H1 (cell line): ENCODE data around the gene NHSL2. TPM values are rescaled to one million over a fixed set of nuclear protein-coding genes. Genes with fewer than 3 reads are reported as not detected.

ENCODE experiments used
- CTCF ChIA-PET: fragments of 300-600 bp; sonication (Branson Sonifier 250); formaldehyde crosslinking; loops from one replicate; lab custom pipeline; 2021; ENCODE audit not compliant: partially characterized antibody; lab: Charles Lee
- POLR2A ChIA-PET: fragments of 300-600 bp; sonication (Branson Sonifier 250); formaldehyde crosslinking; loops from one replicate; lab custom pipeline; 2021; ENCODE audit warnings: inconsistent platforms; ENCODE audit not compliant: partially characterized antibody; lab: Charles Lee
- DNase-seq, 2 experiments: peaks; one replicate each; pipeline versions ENCODE4 v3.0.0 to v3.0.0-alpha.2; 2010 to 2022; ENCODE audit warnings: low spot score in 2 of 2, low read depth in 1 of 2, mixed read lengths in 1 of 2
- FAIRE-seq: peaks from 2 replicates; lab custom pipeline; 2011; peaks lifted over from hg19 to GRCh38; lab: Jason Lieb, UNC
- H2AFZ ChIP-seq: 2 replicates; pipeline ENCODE4 v1.8.1; 2012; ENCODE audit warnings: low read length, inconsistent platforms
- H2AK5ac ChIP-seq: 2 replicates; pipeline ENCODE4 v1.6.1; 2013; ENCODE audit warnings: low read depth, low read length
- H2BK120ac ChIP-seq: replicated peaks from 2 replicates; pipeline ENCODE3; 2013; ENCODE audit warnings: low read depth, low read length, inconsistent platforms
- H2BK12ac ChIP-seq: 2 replicates; pipeline ENCODE4 v1.6.1; 2013; ENCODE audit warnings: low read depth, low read length
- H2BK15ac ChIP-seq: 2 replicates; pipeline ENCODE4 v1.6.1; 2013; ENCODE audit warnings: low read length
- H2BK20ac ChIP-seq: 2 replicates; pipeline ENCODE4 v1.6.1; 2013; ENCODE audit warnings: low read length
- H2BK5ac ChIP-seq: 2 replicates; pipeline ENCODE4 v1.6.1; 2013; ENCODE audit warnings: low read depth, low read length
- H3K14ac ChIP-seq: 2 replicates; pipeline ENCODE4 v1.6.1; 2013; ENCODE audit warnings: inconsistent platforms; ENCODE audit not compliant: insufficient read length
- H3K18ac ChIP-seq: 2 replicates; pipeline ENCODE4 v1.6.1; 2013; ENCODE audit warnings: low read length; ENCODE audit errors: extremely low read depth
- H3K23ac ChIP-seq: 2 replicates; pipeline ENCODE4 v1.6.1; 2013; ENCODE audit warnings: inconsistent platforms; ENCODE audit not compliant: insufficient read length
- H3K23me2 ChIP-seq: 2 replicates; pipeline ENCODE4 v1.6.1; 2013; ENCODE audit warnings: low read depth, low read length
- H3K27ac ChIP-seq: 2 replicates; pipeline ENCODE4 v1.6.1; 2011; ENCODE audit warnings: low read depth, low read length, inconsistent platforms
- H3K27me3 ChIP-seq, 4 experiments: replicated peaks in 1 of 4; 1 replicate in 1 of 4; 2 replicates in 3 of 4; pipeline versions ENCODE4 v1.6.1 to v1.8.1; 2011 to 2013; ENCODE audit warnings: low read length in 3 of 4, mild to moderate bottlenecking in 3 of 4, inconsistent platforms in 2 of 4, mixed read lengths in 2 of 4, moderate library complexity in 1 of 4; ENCODE audit not compliant: control insufficient read depth in 3 of 4, insufficient read depth in 3 of 4; ENCODE audit errors: extremely low read depth in 1 of 4
- H3K36me3 ChIP-seq, 4 experiments: 2 replicates each; pipeline versions ENCODE4 v1.6.1 to v1.8.1; 2011 to 2013; ENCODE audit warnings: mild to moderate bottlenecking in 4 of 4, low read length in 3 of 4, moderate library complexity in 2 of 4, control low read depth in 1 of 4, inconsistent platforms in 1 of 4; ENCODE audit not compliant: insufficient read depth in 4 of 4, control insufficient read depth in 2 of 4
- H3K4ac ChIP-seq: replicated peaks from 2 replicates; pipeline ENCODE3; 2013; ENCODE audit warnings: low read length, low read depth, mixed read lengths, inconsistent platforms; ENCODE audit not compliant: insufficient read length
- H3K4me1 ChIP-seq, 4 experiments: replicated peaks in 1 of 4; 1 replicate in 1 of 4; 2 replicates in 3 of 4; pipeline versions ENCODE4 v1.6.1 to v1.8.1; 2011 to 2013; ENCODE audit warnings: low read length in 3 of 4, inconsistent platforms in 2 of 4, mixed read lengths in 1 of 4; ENCODE audit not compliant: insufficient read depth in 4 of 4, control insufficient read depth in 3 of 4
- H3K4me2 ChIP-seq, 2 experiments: 2 replicates each; pipeline versions ENCODE4 v1.6.1 to v1.8.1; 2011 to 2013; ENCODE audit warnings: low read depth in 2 of 2, low read length in 2 of 2, control low read depth in 1 of 2, inconsistent platforms in 1 of 2, mild to moderate bottlenecking in 1 of 2; ENCODE audit not compliant: insufficient read depth in 1 of 2
- H3K4me3 ChIP-seq, 4 experiments: fragments of 200-600, 300-600 bp in 1 of 4; sonication (generic), shearing (Covaris generic), sonication (Bioruptor Twin) in 1 of 4; 2 replicates each; pipeline versions ENCODE4 v1.5.1 to v1.8.1; 2011 to 2016; ENCODE audit warnings: low read length in 4 of 4, low read depth in 3 of 4, control low read depth in 2 of 4, inconsistent platforms in 2 of 4, mild to moderate bottlenecking in 2 of 4, mixed read lengths in 1 of 4, moderate library complexity in 1 of 4; ENCODE audit not compliant: insufficient read depth in 2 of 4; ENCODE audit errors: extremely low read depth in 1 of 4
- H3K56ac ChIP-seq: replicated peaks from 2 replicates; pipeline ENCODE3; 2013; ENCODE audit warnings: low read depth, mild to moderate bottlenecking, mixed read lengths, low read length, inconsistent platforms; ENCODE audit not compliant: insufficient read length
- H3K79me1 ChIP-seq: 2 replicates; pipeline ENCODE4 v1.6.1; 2013; ENCODE audit warnings: low read depth, low read length, control low read depth
- H3K79me2 ChIP-seq, 2 experiments: 2 replicates each; pipeline versions ENCODE4 v1.6.1 to v1.8.1; 2012 to 2013; ENCODE audit warnings: low read length in 2 of 2, mild to moderate bottlenecking in 2 of 2, inconsistent platforms in 1 of 2; ENCODE audit not compliant: insufficient read depth in 2 of 2, control insufficient read depth in 1 of 2
- H3K9ac ChIP-seq, 4 experiments: replicated peaks in 1 of 4; 1 replicate in 1 of 4; 2 replicates in 3 of 4; pipeline versions ENCODE4 v1.6.1 to v1.8.1; 2011 to 2013; ENCODE audit warnings: low read depth in 3 of 4, low read length in 3 of 4, control low read depth in 2 of 4, mild to moderate bottlenecking in 2 of 4, moderate library complexity in 2 of 4, inconsistent platforms in 1 of 4; ENCODE audit errors: extremely low read depth in 1 of 4
- H3K9me3 ChIP-seq, 2 experiments: 2 replicates each; pipeline versions ENCODE4 v1.6.1 to v1.8.1; 2012 to 2013; ENCODE audit warnings: mild to moderate bottlenecking in 2 of 2, moderate library complexity in 2 of 2, control low read depth in 1 of 2, inconsistent platforms in 1 of 2, low read depth in 1 of 2, low read length in 1 of 2, mixed read lengths in 1 of 2; ENCODE audit not compliant: insufficient read depth in 2 of 2
- H4K20me1 ChIP-seq, 2 experiments: replicated peaks in 1 of 2; 2 replicates each; pipeline versions ENCODE3 to v1.8.1; 2011 to 2013; ENCODE audit warnings: inconsistent platforms in 2 of 2, low read length in 2 of 2, mild to moderate bottlenecking in 1 of 2; ENCODE audit not compliant: insufficient read depth in 2 of 2, control insufficient read depth in 1 of 2
- H4K5ac ChIP-seq: 2 replicates; pipeline ENCODE4 v1.6.1; 2013; ENCODE audit warnings: low read length, low read depth, mixed read lengths, inconsistent platforms; ENCODE audit not compliant: insufficient read length
- H4K8ac ChIP-seq: 2 replicates; pipeline ENCODE4 v1.8.0; 2013; ENCODE audit warnings: mild to moderate bottlenecking, moderate library complexity, low read length, inconsistent platforms; ENCODE audit not compliant: insufficient read depth; ENCODE audit errors: extremely low read depth
- H4K91ac ChIP-seq: replicated peaks from 2 replicates; pipeline ENCODE3; 2013; ENCODE audit warnings: low read length, mixed read lengths, inconsistent platforms; ENCODE audit not compliant: insufficient read length
- ASH2L ChIP-seq: fragments of 200-600, 300-600 bp; sonication (generic); IDR thresholded peaks from one replicate; pipeline ENCODE4 v1.7.1; 2017; ENCODE audit warnings: low read length
- EGR1 ChIP-seq: IDR thresholded peaks from 2 replicates; pipeline ENCODE4 v1.6.1; 2011; ENCODE audit warnings: low read depth, low read length, borderline replicate concordance
- JUN ChIP-seq: IDR thresholded peaks from 2 replicates; pipeline ENCODE4 v1.6.1; 2011; ENCODE audit warnings: low read depth, mild to moderate bottlenecking, improper control_type of control experiment, low read length
- RFX5 ChIP-seq: IDR thresholded peaks from 2 replicates; pipeline ENCODE4 v1.6.1; 2011; ENCODE audit warnings: low read depth, low read length, improper control_type of control experiment, borderline replicate concordance
- RNF2 ChIP-seq: fragments of 200-900, 300-1000 bp; sonication (generic); IDR thresholded peaks from 2 replicates; pipeline ENCODE4 v1.7.1; 2016; ENCODE audit warnings: borderline replicate concordance, low read depth, mild to moderate bottlenecking, antibody characterized with exemption, low read length; ENCODE audit not compliant: poor library complexity, severe bottlenecking; ENCODE audit errors: missing control alignments
- SRF ChIP-seq: IDR thresholded peaks from 2 replicates; pipeline ENCODE4 v1.6.1; 2011; ENCODE audit warnings: mild to moderate bottlenecking, low read depth, low read length, moderate library complexity
- YY1 ChIP-seq: IDR thresholded peaks from 2 replicates; pipeline ENCODE4 v1.6.1; 2011; ENCODE audit warnings: low read depth, mild to moderate bottlenecking, low read length
- WGBS, 2 experiments: shearing (Covaris generic) in 1 of 2; methylation state at CpG; one replicate each; pipeline versions ENCODE4 v1.1.6 to v1.1.7; 2013 to 2015; ENCODE audit warnings: low lambda C conversion rate in 2 of 2, mixed read lengths in 2 of 2, inconsistent platforms in 1 of 2, low coverage in 1 of 2, missing lambda C conversion rate in 1 of 2; ENCODE audit not compliant: insufficient replicate concordance in 2 of 2, insufficient coverage in 1 of 2, insufficient read length in 1 of 2; ENCODE audit errors: extremely low coverage in 1 of 2, missing lambda C conversion rate in 1 of 2; 5-methylcytosine and 5-hydroxymethylcytosine counted together
- polyA plus RNA-seq, 7 experiments: library from polyadenylated mRNA; depleted of rRNA in 3 of 7; stranded (reverse) in 5 of 7; unstranded in 2 of 7; fragments of >200 nt in 5 of 7; fragments of 200-250 nt in 2 of 7; gene quantifications; 1 replicate in 5 of 7; 2 replicates in 1 of 7; 4 replicates in 1 of 7; pipeline versions ENCODE4 v1.2.1 to v1.2.3, GENCODE V29; 2011 to 2013; ENCODE audit warnings: missing spikeins in 2 of 7, mixed read lengths in 2 of 7
- total RNA-seq: library from RNA; stranded (reverse); fragmentation: NEBNext Ultra II Directional; extraction: Animal tissue kit (Norgen Biotek cat#: 25700); gene quantifications from 2 replicates; pipeline ENCODE4 v1.2.1, GENCODE V29; 2021

NHSL2 gene
- total and polyA plus RNA-seq, 2 of the 8 experiments (the other 6 are each of a cell fraction or from before 2014, with no cell fraction given) = 3.7 to 7.2 TPM

DNA sequence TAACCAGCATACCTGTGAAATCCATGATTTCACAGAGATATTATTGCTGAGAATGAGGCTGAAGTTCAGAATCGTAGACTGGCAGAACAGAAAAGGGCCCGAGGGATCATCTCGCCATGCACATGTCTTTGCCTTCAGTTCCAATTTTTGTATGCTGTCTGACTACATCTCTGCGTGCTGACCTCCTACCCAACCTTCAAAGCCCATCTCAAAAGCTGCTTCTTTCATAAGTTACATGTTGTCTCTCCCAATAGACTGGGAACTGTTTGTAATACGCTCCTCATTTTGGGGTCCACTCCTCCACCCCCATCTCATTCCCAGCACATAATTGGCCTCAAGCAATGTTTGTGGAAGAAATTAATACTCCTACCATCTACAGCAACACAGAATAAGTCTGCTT lies 142.9 kb downstream of the NHSL2 start:
- Histone ChIP-seq H2BK15ac (no peak overlapping the region), H4K91ac (peak overlapping the region; percentile 93), H2BK20ac (peak overlapping the region; percentile 37; the same call in 1 of the 2 replicates), H3K18ac (no peak overlapping the region), H4K5ac (no peak overlapping the region), H2AFZ (no peak overlapping the region), H3K14ac (no peak overlapping the region), H3K56ac (no peak overlapping the region), H3K4me3 (peak overlapping the region in 1 of 4 experiments; percentile 19; a peak in 1 of 8 replicates), H4K8ac (no peak overlapping the region), H3K23ac (no peak overlapping the region), H3K27me3 (no peaks in the 10 kb centered on the region), H3K79me1 (no peaks in the 10 kb centered on the region), H3K23me2 (0 out of 2 replicates have a peak, but pooled peaks cover 1% of the 10 kb centered on the region), H2BK12ac (0 out of 2 replicates have a peak overlapping the region, but pooled peaks have one; percentile 50), H3K9me3 (no peaks in the 10 kb centered on the region), H2AK5ac (no peak overlapping the region), H3K36me3 (no peaks in the 10 kb centered on the region), H2BK120ac (peak overlapping the region; percentile 94), H3K79me2 (no peaks in the 10 kb centered on the region), H3K4ac (peak overlapping the region; percentile 65), H3K4me2 (no peak overlapping the region; a peak in 1 of 4 replicates), H3K4me1 (peaks cover 2 to 18% (median 15%) of the 10 kb centered on the region in 4 experiments), H3K27ac (no peak overlapping the region), H4K20me1 (no peaks in the 10 kb centered on the region), H3K9ac (no peak overlapping the region), H2BK5ac (peak overlapping the region; percentile 73; the same call in 1 of the 2 replicates)
- ChIA-PET POLR2A (interaction anchor here (1.9 kb wide), 1 partner anchor 8 kb away, joined by 7 read pairs; no protein-coding TSS in a partner anchor), CTCF (interaction anchor here (0.9 to 1.1 kb wide), 3 partner anchors 21 to 75 kb away, joined by 3 read pairs; no protein-coding TSS in a partner anchor)
- DNase-seq (no peak), FAIRE-seq (no peak)
- TF ChIP-seq ASH2L (no peak), SRF (no peak), RNF2 (no peak), YY1 (no peak), JUN (no peak), EGR1 (no peak), RFX5 (no peak)
- WGBS, 2 experiments = 91% methylated on average over 5 of the region's 5 CpGs; no CpG with 5 or more reads in 1 of the 2 experiments
